ENCODE measurements around the gene PRKAG2.
A peak's percentile ranks its signal among the peaks of the same experiment; 100 is the strongest.

PRKAG2 gene

DNA sequence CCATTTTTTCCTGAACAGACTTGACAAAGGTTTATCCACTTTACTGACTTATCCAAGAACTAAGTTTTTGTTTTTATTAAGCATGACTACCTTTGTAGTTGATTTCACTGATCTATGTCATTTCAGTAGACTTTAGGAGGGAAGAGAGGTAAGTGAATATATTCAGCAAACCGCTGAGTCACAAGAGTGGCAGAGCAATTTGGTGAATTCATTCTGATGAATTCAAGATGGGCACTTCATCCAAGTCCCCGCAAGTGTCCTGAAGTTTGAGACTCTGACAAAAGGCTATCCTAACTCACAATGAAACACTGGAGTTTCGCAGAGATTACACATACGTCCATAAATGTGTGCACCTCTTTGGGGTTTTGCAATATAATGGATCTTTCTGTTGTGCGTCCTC, 255.0 kb downstream of the PRKAG2 start:
- DNase-seq (ENCODE audit: low spot score): no peak

DNA sequence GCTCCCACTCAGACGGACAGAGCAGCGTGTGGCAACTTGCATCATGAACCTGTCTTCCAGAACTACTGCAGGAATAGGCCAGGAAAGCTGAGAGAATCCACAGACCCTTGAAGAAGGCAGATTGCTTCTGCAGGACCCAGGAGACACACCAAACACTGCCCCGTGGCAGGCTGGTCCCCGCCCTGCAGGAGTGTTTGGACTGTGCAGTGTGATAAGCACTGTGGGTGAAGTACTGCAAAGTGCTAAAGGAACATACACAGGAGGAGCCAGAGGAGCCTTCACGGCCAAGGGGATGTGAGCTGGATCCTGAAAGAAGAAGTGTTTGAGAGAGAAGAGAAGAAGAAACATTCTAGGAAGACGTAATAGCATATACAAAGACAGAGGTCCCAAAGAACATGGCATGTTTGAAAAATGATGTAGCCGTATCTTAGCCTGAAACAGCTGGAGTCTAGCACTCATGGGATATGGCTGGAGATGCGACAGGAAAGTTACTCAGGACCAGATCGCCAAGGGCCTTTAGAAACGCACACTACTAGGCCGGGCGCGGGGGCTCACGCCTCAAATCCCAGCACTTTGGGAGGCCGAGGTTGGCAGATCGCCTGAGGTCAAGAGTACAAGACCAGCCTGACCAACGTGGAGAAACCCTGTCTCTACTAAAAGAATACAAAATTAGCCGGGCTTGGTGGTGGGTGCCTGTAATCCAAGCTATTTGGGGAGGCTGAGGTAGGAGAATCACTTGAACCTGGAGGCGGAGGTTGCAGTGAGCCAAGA, 260.3 kb downstream of the PRKAG2 start:
- DNase-seq (ENCODE audit: low spot score): no peak

- no peak for DNase-seq (ENCODE audit: low spot score)
These were observed 261.1 kb downstream of the PRKAG2 start for GRCh38 chr7:151615784-151616183.

GRCh38 chr7:151615058-151615457, 261.9 kb downstream of the PRKAG2 start:
- DNase-seq (ENCODE audit: low spot score): no peak

DNA sequence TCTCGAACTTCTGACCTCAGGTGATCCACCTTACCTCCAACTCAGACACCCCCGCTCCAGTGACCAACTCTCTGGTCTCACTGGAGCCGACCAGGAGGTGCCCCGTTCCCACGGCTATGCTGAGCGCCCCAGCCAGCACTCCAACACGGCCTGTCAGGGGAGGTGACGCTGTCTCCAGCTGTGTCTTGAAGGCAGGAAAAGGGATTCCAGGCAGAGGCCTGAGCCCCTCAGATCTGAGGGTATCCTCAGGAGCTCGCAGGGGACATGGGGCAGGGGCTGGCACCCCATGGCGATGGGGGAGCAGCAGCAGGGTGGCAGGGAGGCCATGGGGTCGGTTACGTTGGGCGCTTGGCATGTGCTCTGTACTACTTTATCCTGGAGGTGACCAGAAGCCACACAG, 262.9 kb downstream of the PRKAG2 start:
- no peak for DNase-seq (ENCODE audit: low spot score)

DNA sequence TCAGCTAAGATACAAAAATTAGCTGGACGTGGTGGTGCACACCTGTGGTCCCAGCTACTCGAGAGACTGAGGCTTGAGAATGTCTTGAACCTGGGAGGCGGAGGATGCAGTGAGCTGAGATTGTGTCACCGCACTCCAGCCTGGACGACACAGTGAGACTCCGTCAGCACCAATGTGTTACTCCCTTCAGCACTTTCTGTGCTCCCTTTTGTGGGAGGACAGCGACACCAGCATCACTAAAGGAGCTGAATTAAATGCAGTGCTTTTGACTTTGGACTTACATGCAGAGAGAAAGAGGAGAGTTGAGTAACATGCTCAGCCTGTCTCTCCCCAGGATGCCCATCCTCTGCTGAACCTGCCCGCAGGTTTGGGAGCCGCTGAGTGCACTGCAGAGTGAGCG, 265.0 kb downstream of the PRKAG2 start:
- no peak for DNase-seq (ENCODE audit: low spot score)

DNA sequence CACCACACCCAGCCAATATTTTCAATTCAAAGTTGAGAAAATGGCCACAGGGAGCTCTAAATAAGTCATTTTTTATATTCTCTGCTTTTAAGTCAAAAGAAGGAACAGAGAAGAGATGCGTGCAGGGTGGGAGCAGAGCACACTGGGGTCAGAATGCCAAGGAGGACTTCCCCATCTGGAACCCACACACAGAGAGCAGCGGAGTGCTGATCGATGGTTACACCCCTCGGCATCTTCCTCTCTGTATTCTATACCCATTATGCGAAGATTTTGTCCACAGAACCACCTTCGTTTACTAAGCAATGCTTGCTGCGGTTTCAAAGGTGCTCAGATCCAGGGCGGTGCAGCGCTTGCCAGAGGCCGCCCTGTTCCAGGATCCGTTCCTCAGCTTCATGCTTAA, 265.9 kb downstream of the PRKAG2 start:
- no peak for DNase-seq (ENCODE audit: low spot score)

DNA sequence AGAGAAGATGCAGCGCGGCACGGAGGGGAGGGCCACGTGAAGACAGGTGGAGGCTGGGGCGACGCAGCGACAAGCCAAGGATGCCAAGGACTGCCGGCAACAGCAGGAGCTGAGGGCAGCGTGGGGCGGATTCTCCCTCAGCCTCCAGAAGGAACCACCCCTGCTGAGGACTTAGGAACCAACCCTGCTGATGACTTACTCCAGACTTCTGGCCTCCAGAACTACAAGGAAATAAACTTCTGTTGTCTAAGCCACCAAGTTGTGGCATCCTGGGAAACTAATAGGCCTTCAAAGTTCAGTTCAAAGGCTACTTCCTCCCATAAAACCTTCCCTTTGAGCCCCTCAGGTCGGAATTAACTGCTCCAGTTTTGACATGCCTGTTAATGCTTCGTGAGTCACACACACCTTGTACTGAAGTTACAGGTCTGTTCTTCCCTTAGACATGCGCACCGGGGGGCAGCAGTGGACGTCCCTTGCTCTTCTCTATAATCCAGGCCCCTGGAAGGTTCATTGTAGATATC, 268.8 kb downstream of the PRKAG2 start:
- peak; percentile 83 for DNase-seq (ENCODE audit: low spot score)

DNA sequence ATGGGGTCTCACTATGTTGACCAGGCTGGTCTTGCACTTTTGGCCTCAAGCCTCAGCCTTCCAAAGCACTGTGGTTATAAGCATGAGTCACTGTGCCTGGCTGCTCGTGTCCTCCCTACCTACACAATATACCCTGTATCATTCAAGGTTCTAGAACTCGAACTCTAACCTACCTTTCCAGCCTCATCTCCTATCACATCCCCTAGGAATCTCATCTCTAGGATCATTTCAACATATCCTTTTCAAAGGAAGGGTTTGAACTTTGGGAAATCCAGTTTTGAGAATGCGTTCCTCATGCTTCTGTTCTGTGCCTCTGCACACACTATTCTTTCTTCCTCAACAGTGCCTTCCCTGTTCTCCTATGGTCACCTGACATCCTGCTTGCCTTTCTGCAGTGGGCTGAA, 269.4 kb downstream of the PRKAG2 start:
- peak; percentile 46 for DNase-seq (ENCODE audit: low spot score)

- no peak for DNase-seq (ENCODE audit: low spot score)
These were observed 273.0 kb downstream of the PRKAG2 start for GRCh38 chr7:151603951-151604350.

DNA sequence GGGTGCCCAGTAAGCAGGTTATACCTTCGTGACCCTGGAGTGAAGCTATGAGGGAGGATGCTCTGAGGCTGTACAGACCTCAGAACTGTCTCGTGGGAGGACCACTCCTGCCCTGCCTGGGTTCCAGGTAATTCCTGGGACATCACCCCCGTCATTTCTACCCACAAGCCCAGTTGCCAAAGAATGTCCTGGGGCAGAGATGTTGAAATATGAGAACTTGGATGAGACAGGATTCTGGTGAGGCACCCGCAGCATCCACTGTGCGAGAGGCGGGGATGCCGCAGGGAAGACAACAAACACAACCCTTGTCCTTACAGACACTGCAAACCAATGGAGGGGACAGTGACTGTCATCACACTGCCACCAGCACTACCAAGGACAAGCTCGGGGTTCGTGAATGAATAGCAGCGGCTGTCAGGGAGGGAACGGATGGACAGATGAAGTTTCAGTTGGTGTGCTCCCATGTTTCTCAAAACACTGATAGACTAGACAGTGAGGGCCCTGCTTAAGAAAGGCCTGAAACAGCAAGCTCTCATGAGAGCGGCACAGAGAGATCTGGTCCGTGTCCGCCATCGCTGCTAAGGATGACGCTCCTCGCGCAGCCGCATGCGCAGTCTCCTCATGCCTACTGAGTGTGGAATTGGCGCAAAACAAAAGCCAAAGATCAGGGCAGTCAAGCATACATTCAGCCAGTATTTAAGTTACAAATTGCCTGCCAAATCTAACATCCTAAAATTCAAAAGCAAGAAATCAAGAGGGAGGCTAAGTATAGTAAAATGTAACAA, 275.2 kb downstream of the PRKAG2 start:
- DNase-seq (ENCODE audit: low spot score): no peak

DNA sequence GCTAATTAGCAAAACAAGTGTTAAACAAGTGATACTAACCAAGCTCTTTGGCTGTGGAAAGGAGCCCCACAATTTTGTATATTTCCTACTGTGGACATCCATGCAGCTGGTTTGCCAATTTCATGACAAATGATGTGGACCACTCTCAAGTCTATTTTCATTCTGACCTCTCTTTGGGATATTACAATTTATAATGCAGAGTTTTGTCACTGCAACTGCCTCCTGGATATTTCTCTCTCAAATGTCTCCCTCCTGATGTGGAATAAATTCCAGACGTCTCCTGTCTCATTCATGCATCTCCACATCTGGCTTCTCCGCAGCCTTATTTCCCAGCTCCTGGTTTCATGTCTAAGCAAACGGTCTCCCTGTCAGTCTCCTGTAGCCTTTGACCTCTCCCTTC, 276.6 kb downstream of the PRKAG2 start:
- no peak for DNase-seq (ENCODE audit: low spot score)

DNA sequence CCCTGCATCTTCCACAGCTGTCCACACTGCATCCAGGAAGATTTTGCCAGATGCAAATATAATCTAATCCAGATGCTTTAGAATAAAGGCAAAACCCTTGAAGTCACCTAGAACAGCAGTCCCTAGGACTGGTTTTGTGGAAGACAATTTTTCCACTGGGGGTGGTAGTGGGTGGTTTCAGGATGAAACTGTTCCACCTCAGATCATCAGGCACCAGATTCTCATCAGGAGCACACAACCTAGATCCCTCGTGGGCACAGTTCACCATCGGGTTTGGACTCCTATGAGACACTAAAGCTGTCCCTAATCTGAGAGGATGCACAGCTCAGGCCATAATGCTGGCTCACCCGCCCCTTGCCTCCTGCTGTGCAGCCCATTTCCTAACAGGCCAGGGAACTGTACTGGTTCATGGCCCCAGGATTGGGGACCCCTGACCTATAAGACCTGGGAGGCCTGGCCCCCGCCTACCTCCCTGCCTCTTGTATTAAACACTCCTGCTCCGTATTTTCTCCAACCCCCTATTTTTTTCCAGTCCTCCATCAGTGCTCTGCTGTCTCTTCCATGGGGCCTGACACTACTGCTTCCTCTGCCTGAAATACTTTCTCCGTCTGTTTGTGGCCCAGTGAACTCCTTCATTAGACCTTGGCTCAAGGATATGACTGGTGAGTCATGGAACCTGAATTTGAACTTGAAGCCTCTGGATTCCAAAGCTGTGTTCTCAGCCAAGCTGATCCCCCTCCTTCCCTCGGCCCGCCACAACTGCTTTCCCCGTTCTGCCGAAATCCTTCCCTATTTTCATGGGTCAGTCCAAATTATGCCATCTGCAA, 277.3 kb downstream of the PRKAG2 start:
- DNase-seq (ENCODE audit: low spot score): peak; percentile 76

DNA sequence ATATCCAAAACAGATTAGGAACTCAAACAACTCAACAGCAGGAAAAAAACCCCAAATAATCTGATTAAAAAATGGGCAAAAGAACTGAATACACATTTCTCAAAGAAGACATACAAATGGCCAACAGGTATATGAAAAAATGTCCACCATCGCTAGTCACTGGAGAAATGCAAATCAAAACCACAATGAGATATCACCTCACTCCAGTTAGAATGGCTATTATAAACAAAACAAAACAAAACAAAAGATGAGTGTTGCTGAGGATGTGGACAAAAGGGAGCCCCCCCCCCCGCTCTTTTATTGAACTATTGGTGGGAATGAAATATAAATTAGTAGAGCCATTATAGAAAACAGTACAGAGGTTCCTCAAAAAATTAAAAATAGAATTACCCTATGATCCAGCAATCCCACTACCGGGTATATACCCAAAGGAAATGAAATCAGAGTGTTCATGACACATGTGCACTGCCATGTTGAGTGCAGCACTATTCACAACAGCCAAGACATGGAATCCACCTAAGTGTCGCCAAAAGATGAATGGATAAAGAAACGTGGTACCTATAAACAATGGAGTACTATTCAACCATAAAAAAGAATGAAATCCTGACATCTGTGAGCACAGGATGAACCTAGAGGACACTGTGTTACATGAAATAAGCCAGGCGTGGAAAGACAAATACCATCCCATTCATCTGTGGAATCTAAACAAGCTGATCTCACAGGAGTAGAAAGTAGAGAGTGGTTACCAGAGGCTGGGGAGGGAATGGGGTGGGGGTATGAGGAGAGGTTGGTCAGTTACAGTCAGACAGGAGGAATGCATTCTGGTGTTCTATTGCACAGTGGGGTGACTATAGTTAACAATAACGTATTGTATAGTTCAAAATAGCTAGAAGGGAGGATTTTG, 279.1 kb downstream of the PRKAG2 start:
- DNase-seq (ENCODE audit: low spot score): peak; percentile 73

DNA sequence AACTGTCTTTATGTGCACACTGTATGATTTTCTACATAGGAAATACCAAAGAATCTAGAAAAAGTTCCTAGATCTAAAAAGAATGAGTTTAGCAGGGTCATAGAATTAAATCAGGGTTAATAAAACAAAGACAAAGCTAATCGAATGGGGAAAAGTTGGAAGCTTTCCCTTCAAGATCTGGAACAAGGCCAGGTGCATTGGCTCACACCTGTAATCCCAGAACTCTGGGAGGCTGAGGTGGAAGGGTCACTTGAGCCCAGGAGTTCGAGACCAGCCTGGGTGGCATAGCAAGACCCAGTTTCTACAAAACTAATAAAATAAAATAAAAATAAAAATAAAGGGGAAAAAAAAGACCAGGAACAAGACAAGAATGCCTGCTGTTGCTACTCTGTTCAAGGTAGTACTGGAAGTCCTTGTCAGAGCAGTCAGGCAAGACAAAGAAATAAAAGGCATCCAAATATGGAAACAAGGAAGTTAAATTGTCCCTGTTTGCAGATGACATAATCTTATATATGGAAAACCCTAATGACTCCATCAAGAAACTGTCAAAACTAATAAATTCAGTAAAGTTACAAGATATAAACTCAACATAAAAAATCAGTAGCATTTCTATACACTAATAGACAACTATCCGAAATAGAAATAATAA, 281.1 kb downstream of the PRKAG2 start:
- DNase-seq (ENCODE audit: low spot score): no peak

GRCh38 chr7:151592868-151593486, 283.9 kb downstream of the PRKAG2 start:
- DNase-seq (ENCODE audit: low spot score): no peak

DNA sequence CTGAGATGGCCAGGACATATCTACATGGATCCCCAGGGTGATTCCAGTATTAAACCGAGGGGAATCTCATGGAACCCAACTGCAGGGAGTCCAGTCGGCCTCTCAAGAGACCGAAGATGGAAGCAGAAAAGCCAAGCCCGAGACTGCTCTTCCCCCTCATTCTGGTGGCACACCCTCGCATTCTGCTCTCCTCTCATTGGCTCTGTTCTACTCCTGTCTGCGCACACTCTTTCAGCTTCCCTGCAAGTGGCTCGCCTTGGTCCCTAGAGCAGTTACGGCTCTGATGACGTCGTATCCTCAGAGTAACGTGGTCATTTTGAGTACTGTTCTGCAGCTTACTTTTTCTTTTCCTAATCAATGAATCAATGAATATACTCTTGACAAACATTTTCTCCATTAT, 284.6 kb downstream of the PRKAG2 start:
- DNase-seq (ENCODE audit: low spot score): no peak

GRCh38 chr7:151591866-151592265, 285.0 kb downstream of the PRKAG2 start:
- DNase-seq (ENCODE audit: low spot score): no peak

- peak; percentile 31 for DNase-seq (ENCODE audit: low spot score)
These were observed 285.8 kb downstream of the PRKAG2 start for GRCh38 chr7:151590850-151591771.
